Measurements from ENCODE around the gene HEATR3. TPM values are rescaled to one million over a fixed set of nuclear protein-coding genes. Genes with fewer than 3 reads are reported as not detected.

The HEATR3 gene
- total RNA-seq, 1 donor from 2014 or later, result 16.8 TPM

GRCh38 chr16:50072730-50073129 lies 7.0 kb downstream of the HEATR3 start:
- Histone ChIP-seq H3K27me3 (no peaks in the 10 kb centered on the region), H3K9me3 (no peaks in the 10 kb centered on the region), H3K4me1 (peaks cover 12% of the 10 kb centered on the region), H3K27ac (no peak overlapping the region), H3K36me3 (peaks cover 36% of the 10 kb centered on the region), H3K4me3 (no peak overlapping the region)
- TF ChIP-seq CTCF (IDR thresholded peaks at IDR 0.05), result no peak
- ATAC-seq (no peak), DNase-seq (no peak)
- intact Hi-C loops (cut with DNase I), result no loop called here

DNA sequence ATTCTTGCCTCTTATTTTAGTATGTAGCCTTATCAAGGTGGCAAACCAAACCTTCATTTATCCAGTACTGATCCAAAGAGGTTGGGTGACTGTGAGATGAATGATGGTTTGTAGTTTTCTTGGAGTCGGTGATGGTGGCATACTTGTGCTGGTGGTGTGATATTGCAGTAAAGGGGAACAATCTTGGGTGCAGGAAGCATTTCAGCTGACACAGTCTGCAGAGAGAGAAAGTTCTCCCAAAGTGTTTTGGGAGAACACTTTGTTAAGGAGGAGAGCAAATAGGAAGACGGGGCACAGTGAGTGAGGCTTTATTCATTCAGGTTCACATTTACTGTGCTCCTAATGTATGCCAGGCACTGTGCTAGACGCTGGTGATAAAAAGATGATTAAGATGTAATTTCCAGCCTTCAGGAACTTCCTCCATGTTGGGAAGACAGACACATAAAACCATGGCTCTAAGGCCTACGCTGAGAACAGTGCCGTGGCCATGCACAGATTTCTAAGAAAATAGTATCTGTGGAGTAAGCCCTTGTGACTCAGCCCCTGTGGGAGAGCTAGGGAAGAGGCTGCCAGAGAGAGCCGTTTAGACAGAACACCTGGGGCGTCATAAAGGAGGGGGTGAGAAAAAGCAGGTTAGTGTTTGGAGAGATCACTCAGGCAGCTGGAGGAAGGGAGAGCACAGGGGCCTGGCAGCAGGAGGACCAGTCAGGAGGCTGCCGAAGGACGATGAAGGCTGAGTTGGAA lies 13.8 kb downstream of the HEATR3 start:
- no peak for TF ChIP-seq CTCF (IDR thresholded peaks at IDR 0.05)
- intact Hi-C loops (cut with DNase I), result no loop called here
- DNase-seq (no peak), ATAC-seq (no peak)
- Histone ChIP-seq H3K27ac (no peak overlapping the region), H3K4me3 (no peak overlapping the region), H3K36me3 (peaks cover 54% of the 10 kb centered on the region), H3K4me1 (no peaks in the 10 kb centered on the region), H3K9me3 (no peaks in the 10 kb centered on the region), H3K27me3 (no peaks in the 10 kb centered on the region)

- no peak for TF ChIP-seq CTCF (IDR thresholded peaks at IDR 0.05)
- peaks cover 63% of the 10 kb centered on the region for H3K36me3 ChIP-seq
- ATAC-seq, result no peak
Observed at GRCh38 chr16:50081428-50082018, 15.8 kb downstream of the HEATR3 start.

GRCh38 chr16:50083996-50084395 lies 18.2 kb downstream of the HEATR3 start:
- H3K27ac ChIP-seq, result no peak overlapping the region
- no peak for ATAC-seq
- DNase-seq, result no peak
- TF ChIP-seq CTCF (IDR thresholded peaks at IDR 0.05), result no peak
- H3K9me3 ChIP-seq, result no peaks in the 10 kb centered on the region
- H3K36me3 ChIP-seq, result peaks cover 73% of the 10 kb centered on the region
- H3K27me3 ChIP-seq, result no peaks in the 10 kb centered on the region
- intact Hi-C loops (cut with DNase I), result no loop called here
- no peak overlapping the region for H3K4me3 ChIP-seq
- no peaks in the 10 kb centered on the region for H3K4me1 ChIP-seq

More at GRCh38 chr16:50081428-50082018, 15.8 kb downstream of the HEATR3 start:
- no peaks in the 10 kb centered on the region for H3K27me3 ChIP-seq
- H3K27ac ChIP-seq, result no peak overlapping the region
- H3K4me1 ChIP-seq, result no peaks in the 10 kb centered on the region
- intact Hi-C loops (cut with DNase I), result no loop called here
- no peak for DNase-seq
- no peak overlapping the region for H3K4me3 ChIP-seq
- H3K9me3 ChIP-seq, result no peaks in the 10 kb centered on the region

DNA sequence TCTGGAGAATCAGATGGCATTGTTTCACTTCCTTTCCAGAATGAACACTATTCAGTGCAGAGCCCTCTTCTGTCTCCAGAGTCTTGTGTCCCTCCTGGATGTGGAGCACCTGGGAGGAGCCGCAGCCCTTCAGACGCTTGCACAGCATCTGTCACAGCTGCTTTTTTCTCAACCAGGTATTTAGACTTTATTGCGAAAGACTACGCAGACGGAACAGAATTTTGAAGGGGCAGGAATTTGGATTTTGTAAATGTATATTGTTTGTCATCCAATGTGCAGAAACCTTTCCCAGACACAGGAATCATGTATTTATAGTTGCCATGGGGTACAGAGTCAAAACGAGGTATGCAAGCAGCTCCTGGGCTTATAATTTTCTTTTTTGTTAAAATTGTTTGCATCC lies 20.4 kb downstream of the HEATR3 start:
- Histone ChIP-seq H3K27ac (no peak overlapping the region), H3K36me3 (peaks cover 69% of the 10 kb centered on the region), H3K4me1 (no peaks in the 10 kb centered on the region), H3K9me3 (no peaks in the 10 kb centered on the region), H3K4me3 (no peak overlapping the region), H3K27me3 (no peaks in the 10 kb centered on the region)
- ATAC-seq, result no peak
- intact Hi-C loops (cut with DNase I), result no loop called here
- no peak for DNase-seq
- TF ChIP-seq CTCF (IDR thresholded peaks at IDR 0.05), result no peak
